NOMO-1 treated with dmso at 0.1 percent for 144 hours (cell line): Measurements from ENCODE around the gene CNOT3.

Source experiments
- DNase-seq: peaks from one replicate; lab custom pipeline; 2025; ENCODE audit not compliant: unreplicated experiment; lab: John Stamatoyannopoulos, UW

Gene CNOT3

DNA sequence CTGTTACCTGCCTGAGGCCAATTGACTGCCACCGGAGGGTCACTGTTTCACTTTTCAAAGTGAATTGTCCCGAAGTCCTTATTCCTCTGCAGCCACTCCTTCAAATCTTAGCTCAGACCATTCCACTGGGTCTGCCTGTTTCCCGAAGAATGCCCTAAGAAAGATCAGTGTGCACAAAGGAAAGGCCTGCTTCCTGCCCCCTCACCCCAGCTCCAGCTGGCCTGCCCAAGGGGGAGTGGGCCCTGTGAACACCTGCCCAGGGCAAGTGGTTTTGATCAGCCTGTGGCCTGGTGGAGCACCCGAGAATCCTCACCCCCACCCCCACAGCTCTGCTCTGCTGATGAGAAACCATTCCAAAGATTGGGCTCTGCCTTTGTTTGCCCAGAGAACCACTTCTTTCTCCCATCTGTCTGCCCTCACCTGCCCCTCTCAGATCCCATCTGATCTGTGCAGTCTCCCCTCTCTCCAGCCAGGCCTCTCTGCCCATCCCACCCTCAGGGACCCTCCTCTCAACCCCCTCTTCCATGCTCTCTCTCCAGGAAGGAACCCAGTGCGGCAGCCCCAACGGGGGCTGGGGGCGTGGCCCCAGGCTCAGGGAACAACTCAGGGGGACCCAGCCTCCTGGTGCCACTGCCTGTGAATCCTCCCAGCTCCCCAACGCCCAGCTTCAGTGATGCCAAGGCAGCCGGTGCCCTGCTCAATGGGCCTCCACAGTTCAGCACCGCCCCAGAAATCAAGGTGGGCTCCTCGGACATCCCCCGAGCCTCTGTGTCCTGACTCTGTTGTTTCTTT is 11.7 kb downstream of the CNOT3 start:
- no peak for DNase-seq

GRCh38 chr19:54151362-54152035 is 13.9 kb downstream of the CNOT3 start:
- DNase-seq = no peak

GRCh38 chr19:54152267-54152666 is 14.7 kb downstream of the CNOT3 start:
- no peak for DNase-seq

- no peak for DNase-seq
Observed at GRCh38 chr19:54152878-54153524, 15.4 kb downstream of the CNOT3 start.

DNA sequence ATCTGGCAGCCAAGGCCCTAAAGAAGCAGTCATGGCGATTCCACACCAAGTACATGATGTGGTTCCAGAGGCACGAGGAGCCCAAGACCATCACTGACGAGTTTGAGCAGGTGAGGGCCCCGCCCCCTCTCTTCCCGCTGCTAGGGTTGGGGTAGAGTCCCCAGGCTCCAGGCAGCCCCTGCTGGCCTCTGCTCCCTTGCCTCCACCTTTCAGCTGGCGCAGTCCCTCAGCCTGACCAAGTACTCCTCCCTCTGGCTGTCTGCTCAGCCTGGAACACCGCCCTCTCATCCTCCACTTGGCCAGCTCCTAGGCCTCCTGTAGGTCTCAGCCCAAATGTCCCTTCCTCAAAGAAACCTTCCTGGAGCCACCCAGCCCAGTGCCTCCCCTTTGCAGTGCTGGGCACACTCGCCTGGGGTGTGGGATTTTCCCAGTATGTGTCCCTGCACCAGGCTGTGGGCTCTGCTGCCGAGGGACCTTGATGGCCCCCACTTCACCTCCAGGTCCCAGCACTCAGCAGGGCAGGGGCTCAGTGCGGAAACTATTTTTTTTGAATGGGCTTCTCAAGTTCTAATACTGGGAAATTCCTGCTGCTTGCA is 16.3 kb downstream of the CNOT3 start:
- DNase-seq = no peak

GRCh38 chr19:54154603-54155345 is 17.2 kb downstream of the CNOT3 start:
- DNase-seq = no peak

GRCh38 chr19:54155694-54156093 is 18.1 kb downstream of the CNOT3 start:
- DNase-seq = no peak

- DNase-seq = no peak
Observed at GRCh38 chr19:54156490-54156889, 18.9 kb downstream of the CNOT3 start.

DNA sequence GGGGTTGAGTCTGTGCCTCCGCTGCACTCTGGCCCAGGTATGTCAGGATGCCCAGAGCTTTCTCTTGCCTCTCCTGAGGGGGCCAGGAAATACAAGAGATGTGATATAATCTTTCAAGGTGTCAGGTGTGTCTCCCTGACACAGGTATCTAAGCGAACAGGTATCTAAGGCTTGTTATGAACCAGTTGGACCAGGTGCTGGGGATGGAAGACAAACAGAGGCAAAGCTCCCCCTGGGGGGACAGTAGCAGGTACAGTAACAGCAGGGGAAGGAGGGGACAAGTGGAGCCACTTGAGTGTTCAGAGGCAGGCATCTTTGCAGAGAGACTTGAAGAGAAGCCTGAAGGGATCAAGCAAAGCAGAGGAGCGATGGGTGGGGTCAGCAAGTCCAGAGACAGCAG is 19.4 kb downstream of the CNOT3 start:
- DNase-seq = no peak

DNA sequence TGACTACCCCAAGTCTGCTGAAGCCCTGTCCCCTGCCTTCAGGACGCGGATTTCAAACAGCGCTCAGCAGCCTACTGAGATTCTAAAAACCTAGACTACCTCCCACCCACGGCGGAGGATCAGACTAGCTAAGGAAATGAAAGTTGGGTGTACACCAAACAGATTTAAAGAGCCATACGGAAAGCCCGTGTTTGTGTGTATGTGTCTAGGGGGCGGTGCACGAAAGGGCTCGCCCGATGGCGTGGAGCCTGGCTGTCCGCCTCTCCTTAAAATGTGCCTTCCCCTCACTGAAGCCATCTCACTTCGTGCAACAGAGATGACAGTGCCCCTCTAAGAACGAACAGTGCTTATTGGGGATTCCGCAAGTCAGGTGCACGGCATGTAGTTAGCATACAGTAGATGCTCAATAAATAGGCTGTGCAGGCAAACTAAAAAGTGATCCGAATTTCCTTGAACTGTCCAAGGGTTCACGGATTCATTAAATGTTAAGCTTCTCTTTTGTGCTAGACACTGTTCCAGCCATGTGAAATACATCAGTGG is 21.3 kb downstream of the CNOT3 start:
- DNase-seq = peak; percentile 24

DNA sequence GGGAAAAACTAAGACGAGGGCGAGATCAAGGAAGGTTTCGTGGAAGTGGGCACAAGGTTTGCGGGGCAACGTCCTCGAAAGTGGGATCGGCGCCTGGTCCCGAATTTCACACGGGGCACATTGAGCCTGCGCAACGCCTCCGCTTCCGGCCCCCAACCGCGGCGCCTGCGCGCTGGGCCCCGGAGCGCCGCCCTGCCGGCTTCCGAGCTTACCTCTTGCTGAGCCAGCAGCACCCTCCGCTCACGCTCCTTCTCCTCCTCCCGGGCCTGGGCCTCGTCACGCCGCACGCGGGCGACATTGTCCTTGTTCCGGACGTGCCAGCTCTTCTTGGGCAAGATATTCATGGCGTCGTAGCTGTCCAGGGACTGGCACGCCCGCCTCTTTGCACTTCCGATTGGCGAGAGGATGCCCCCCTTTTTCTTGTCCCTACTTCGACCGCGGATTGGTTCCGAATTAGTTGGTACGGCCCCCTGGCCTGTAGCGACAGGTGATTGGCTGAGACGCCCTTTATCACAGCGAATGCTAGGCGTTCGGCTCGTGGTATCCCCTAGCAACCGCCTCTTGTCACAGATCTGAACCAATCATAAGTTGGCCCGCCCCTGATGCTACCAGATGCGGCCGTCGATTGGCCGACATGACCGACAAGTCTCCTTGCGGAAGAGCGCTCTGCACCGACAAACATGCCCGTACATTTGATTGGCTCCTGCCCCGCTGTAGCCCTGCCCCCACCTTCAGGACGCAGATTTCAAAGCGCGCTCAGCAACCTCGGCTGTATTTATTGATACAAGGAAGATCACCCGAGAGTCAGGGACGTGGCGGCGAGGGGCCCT is 22.0 kb downstream of the CNOT3 start, which contains the start of gene LENG1:
Gene LENG1 (minus strand): TSS at position 370 of the 830 bp plus-strand sequence. CDS start 26 bp downstream, at position 344.
- DNase-seq = peak; percentile 99

- no peak for DNase-seq
Observed at GRCh38 chr19:54160182-54160811, 22.7 kb downstream of the CNOT3 start.

- no peak for DNase-seq
Observed at GRCh38 chr19:54160854-54161253, 23.3 kb downstream of the CNOT3 start.

GRCh38 chr19:54162241-54162805 is 24.8 kb downstream of the CNOT3 start:
- DNase-seq = peak; percentile 94

DNA sequence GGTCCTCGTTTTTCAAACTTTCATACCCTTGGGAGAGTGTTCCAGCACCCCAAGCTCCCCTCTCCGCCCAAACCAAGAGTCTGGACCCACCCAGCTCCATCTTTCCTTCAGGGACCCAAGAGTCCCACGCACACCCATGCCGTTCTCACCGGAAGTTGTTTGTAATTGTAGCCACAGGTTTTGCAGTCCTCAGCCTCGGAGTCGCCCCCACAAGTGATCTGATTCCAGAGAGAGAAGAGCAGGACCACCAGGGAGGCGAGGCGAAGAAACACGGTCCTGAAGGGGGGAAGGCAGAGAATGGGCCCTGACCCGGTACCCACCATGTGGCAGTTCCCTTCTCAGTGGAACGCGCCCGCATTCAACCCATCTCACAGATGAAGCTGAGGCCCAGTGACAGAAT is 25.3 kb downstream of the CNOT3 start:
- DNase-seq = no peak

GRCh38 chr19:54164369-54165068 is 27.0 kb downstream of the CNOT3 start:
- no peak for DNase-seq

DNA sequence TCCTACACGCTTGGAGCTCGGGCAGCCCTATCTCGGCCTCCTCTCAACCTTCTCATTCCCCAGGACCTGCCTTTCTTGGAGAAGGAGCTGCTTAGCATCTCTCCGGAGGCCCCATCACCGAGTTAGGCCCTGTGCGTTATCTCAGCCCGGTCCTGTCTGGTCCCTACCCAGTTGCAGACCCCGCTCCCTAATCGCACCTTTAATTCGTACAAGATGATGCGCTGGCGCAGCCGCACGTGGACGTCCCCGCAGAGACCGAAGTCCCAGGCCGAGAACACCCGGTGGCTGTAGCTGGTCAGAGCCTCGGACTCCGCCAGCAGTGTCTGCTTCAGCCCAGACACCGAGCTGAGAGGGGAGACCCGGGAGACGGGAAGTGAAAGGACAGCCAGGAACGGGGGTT is 27.7 kb downstream of the CNOT3 start:
- no peak for DNase-seq

- peak; percentile 74 for DNase-seq
Observed at GRCh38 chr19:54168174-54168917, 30.8 kb downstream of the CNOT3 start.
